Stimulated activated naive B cell treated with anti-CD40 and anti-IgM and Interleukin-4, amounts not matched to agents 10 μg/mL and 1 μg/mL and 100 μg/mL, for 72 hours (primary cell): ENCODE data around the gene STARD13.

Experiments
- ATAC-seq, 2 donors: fragments of 150-1000 bp; cut with Tn5 transposase; replicated peaks; 2 replicates each; pipeline ENCODE4 v1.10.0; 2021; ENCODE audit warnings: moderate library complexity in 1 of 2
- DNase-seq: peaks from one replicate; pipeline ENCODE4 v3.0.0; 2021
- H3K27ac Mint-ChIP-seq: one replicate; pipeline ENCODE4 v1.8.0; 2022; ENCODE audit warnings: mild to moderate bottlenecking, mixed read lengths
- H3K27me3 Mint-ChIP-seq, 2 donors: one replicate each; pipeline ENCODE4 v1.8.0; 2022; ENCODE audit warnings: mixed read lengths in 2 of 2
- H3K36me3 Mint-ChIP-seq, 2 donors: one replicate each; pipeline ENCODE4 v1.8.0; 2022; ENCODE audit warnings: mixed read lengths in 2 of 2, mild to moderate bottlenecking in 1 of 2
- H3K4me1 Mint-ChIP-seq, 2 donors: one replicate each; pipeline ENCODE4 v1.8.0; 2022; ENCODE audit warnings: mixed read lengths in 2 of 2, mild to moderate bottlenecking in 1 of 2
- H3K4me3 Mint-ChIP-seq, 2 donors: one replicate each; pipeline ENCODE4 v1.8.0; 2022; ENCODE audit warnings: mild to moderate bottlenecking in 2 of 2, mixed read lengths in 2 of 2, moderate library complexity in 1 of 2
- H3K9me3 Mint-ChIP-seq, 2 donors: one replicate each; pipeline ENCODE4 v1.8.0; 2022; ENCODE audit warnings: mixed read lengths in 2 of 2, mild to moderate bottlenecking in 1 of 2

Gene STARD13

GRCh38 chr13:33261387-33262061, 24.0 kb downstream of the STARD13 start:
- DNase-seq (no peak), ATAC-seq (no peak)
- Mint-ChIP-seq H3K27ac (no peak overlapping the region), H3K9me3 (no peaks in the 10 kb centered on the region), H3K4me1 (no peaks in the 10 kb centered on the region), H3K4me3 (no peak overlapping the region), H3K27me3 (no peaks in the 10 kb centered on the region), H3K36me3 (no peaks in the 10 kb centered on the region)

- no peak for ATAC-seq
- H3K36me3 Mint-ChIP-seq: no peaks in the 10 kb centered on the region
- no peaks in the 10 kb centered on the region for H3K4me1 Mint-ChIP-seq
- H3K9me3 Mint-ChIP-seq: no peaks in the 10 kb centered on the region
- no peaks in the 10 kb centered on the region for H3K27me3 Mint-ChIP-seq
- DNase-seq: no peak
- no peak overlapping the region for H3K27ac Mint-ChIP-seq
- H3K4me3 Mint-ChIP-seq: no peak overlapping the region
Observed at GRCh38 chr13:33260168-33261098, 25.1 kb downstream of the STARD13 start.

GRCh38 chr13:33259296-33259695, 26.3 kb downstream of the STARD13 start:
- ATAC-seq (no peak), DNase-seq (no peak)
- H3K27ac Mint-ChIP-seq: no peak overlapping the region
- H3K27me3 Mint-ChIP-seq: no peaks in the 10 kb centered on the region
- H3K4me1 Mint-ChIP-seq: no peaks in the 10 kb centered on the region
- no peaks in the 10 kb centered on the region for H3K36me3 Mint-ChIP-seq
- H3K4me3 Mint-ChIP-seq: no peak overlapping the region
- no peaks in the 10 kb centered on the region for H3K9me3 Mint-ChIP-seq

- H3K4me3 Mint-ChIP-seq: no peak overlapping the region
- ATAC-seq (no peak), DNase-seq (no peak)
- no peaks in the 10 kb centered on the region for H3K4me1 Mint-ChIP-seq
- no peaks in the 10 kb centered on the region for H3K9me3 Mint-ChIP-seq
- no peak overlapping the region for H3K27ac Mint-ChIP-seq
- no peaks in the 10 kb centered on the region for H3K27me3 Mint-ChIP-seq
- H3K36me3 Mint-ChIP-seq: no peaks in the 10 kb centered on the region
Observed at GRCh38 chr13:33258808-33259193, 26.8 kb downstream of the STARD13 start.

- H3K4me1 Mint-ChIP-seq: no peaks in the 10 kb centered on the region
- no peaks in the 10 kb centered on the region for H3K27me3 Mint-ChIP-seq
- H3K36me3 Mint-ChIP-seq: no peaks in the 10 kb centered on the region
- no peak overlapping the region for H3K4me3 Mint-ChIP-seq
- no peaks in the 10 kb centered on the region for H3K9me3 Mint-ChIP-seq
- DNase-seq: no peak
- no peak overlapping the region for H3K27ac Mint-ChIP-seq
- no peak for ATAC-seq
Observed at GRCh38 chr13:33257841-33258807, 27.4 kb downstream of the STARD13 start.

- no peak overlapping the region for H3K4me3 Mint-ChIP-seq
- no peak for DNase-seq
- H3K27ac Mint-ChIP-seq: no peak overlapping the region
- ATAC-seq: no peak
- H3K9me3 Mint-ChIP-seq: no peaks in the 10 kb centered on the region
- H3K27me3 Mint-ChIP-seq: no peaks in the 10 kb centered on the region
- H3K4me1 Mint-ChIP-seq: peaks cover 0 to 3% of the 10 kb centered on the region in 2 donors
- H3K36me3 Mint-ChIP-seq: no peaks in the 10 kb centered on the region
Observed at GRCh38 chr13:33256148-33256840, 29.3 kb downstream of the STARD13 start.

- H3K27me3 Mint-ChIP-seq: no peaks in the 10 kb centered on the region
- no peak overlapping the region for H3K4me3 Mint-ChIP-seq
- H3K27ac Mint-ChIP-seq: no peak overlapping the region
- DNase-seq (no peak), ATAC-seq (no peak)
- no peaks in the 10 kb centered on the region for H3K9me3 Mint-ChIP-seq
- H3K4me1 Mint-ChIP-seq: peaks cover 2 to 11% of the 10 kb centered on the region in 2 donors
- H3K36me3 Mint-ChIP-seq: no peaks in the 10 kb centered on the region
Observed at GRCh38 chr13:33252135-33252534, 33.4 kb downstream of the STARD13 start.

GRCh38 chr13:33251131-33251661, 34.4 kb downstream of the STARD13 start:
- H3K36me3 Mint-ChIP-seq: no peaks in the 10 kb centered on the region

GRCh38 chr13:33250609-33251008, 34.9 kb downstream of the STARD13 start:
- no peak overlapping the region for H3K4me3 Mint-ChIP-seq
- peaks cover 0 to 3% of the 10 kb centered on the region in 2 donors for H3K27me3 Mint-ChIP-seq
- DNase-seq: no peak
- no peak overlapping the region for H3K27ac Mint-ChIP-seq
- H3K9me3 Mint-ChIP-seq: no peaks in the 10 kb centered on the region
- H3K4me1 Mint-ChIP-seq: peaks cover 2 to 11% of the 10 kb centered on the region in 2 donors
- no peaks in the 10 kb centered on the region for H3K36me3 Mint-ChIP-seq
- ATAC-seq: no peak

More at GRCh38 chr13:33251131-33251661, 34.4 kb downstream of the STARD13 start:
- ATAC-seq: peak; percentile 91 to 92
- Mint-ChIP-seq H3K9me3 (no peaks in the 10 kb centered on the region), H3K4me1 (peaks cover 2 to 11% of the 10 kb centered on the region in 2 donors), H3K27me3 (peaks cover 0 to 3% of the 10 kb centered on the region in 2 donors), H3K27ac (no peak overlapping the region), H3K4me3 (no peak overlapping the region)
- no peak for DNase-seq

- Mint-ChIP-seq H3K9me3 (no peaks in the 10 kb centered on the region), H3K27ac (no peak overlapping the region), H3K4me3 (no peak overlapping the region), H3K36me3 (no peaks in the 10 kb centered on the region), H3K4me1 (peaks cover 2 to 11% of the 10 kb centered on the region in 2 donors), H3K27me3 (peaks cover 0 to 3% of the 10 kb centered on the region in 2 donors)
- DNase-seq (no peak), ATAC-seq (no peak)
Observed at GRCh38 chr13:33249894-33250293, 35.7 kb downstream of the STARD13 start.

GRCh38 chr13:33249066-33249465, 36.5 kb downstream of the STARD13 start:
- Mint-ChIP-seq H3K27me3 (peaks cover 0 to 3% of the 10 kb centered on the region in 2 donors), H3K27ac (no peak overlapping the region), H3K9me3 (no peaks in the 10 kb centered on the region), H3K36me3 (no peaks in the 10 kb centered on the region), H3K4me3 (no peak overlapping the region), H3K4me1 (peaks cover 2 to 11% of the 10 kb centered on the region in 2 donors)
- DNase-seq: no peak
- no peak for ATAC-seq

GRCh38 chr13:33245505-33246158, 39.9 kb downstream of the STARD13 start:
- DNase-seq: no peak
- no peak overlapping the region for H3K4me3 Mint-ChIP-seq
- no peaks in the 10 kb centered on the region for H3K36me3 Mint-ChIP-seq
- ATAC-seq: no peak
- H3K27ac Mint-ChIP-seq: no peak overlapping the region
- no peaks in the 10 kb centered on the region for H3K9me3 Mint-ChIP-seq
- peaks cover 0 to 3% of the 10 kb centered on the region in 2 donors for H3K27me3 Mint-ChIP-seq
- peaks cover 0 to 1% of the 10 kb centered on the region in 2 donors for H3K4me1 Mint-ChIP-seq

- no peaks in the 10 kb centered on the region for H3K36me3 Mint-ChIP-seq
- H3K4me1 Mint-ChIP-seq: no peaks in the 10 kb centered on the region
- no peak overlapping the region for H3K4me3 Mint-ChIP-seq
- no peaks in the 10 kb centered on the region for H3K9me3 Mint-ChIP-seq
- peaks cover 0 to 3% of the 10 kb centered on the region in 2 donors for H3K27me3 Mint-ChIP-seq
- ATAC-seq (no peak), DNase-seq (no peak)
- no peak overlapping the region for H3K27ac Mint-ChIP-seq
Observed at GRCh38 chr13:33244907-33245287, 40.7 kb downstream of the STARD13 start.
